Measurements from ENCODE around the gene NHSL2.

NHSL2 gene

GRCh38 chrX:72041176-72041575, 130.5 kb downstream of the NHSL2 start:
- H3K27ac ChIP-seq = no peak overlapping the region

GRCh38 chrX:72041871-72042851, 131.5 kb downstream of the NHSL2 start:
- H3K36me3 ChIP-seq (ENCODE audit: insufficient read depth) = no peaks in the 10 kb centered on the region
- no peak overlapping the region for H3K4me2 ChIP-seq
- H3K27me3 ChIP-seq (ENCODE audit: insufficient read depth, low read depth) = no peaks in the 10 kb centered on the region
- no peak overlapping the region for H3K4me3 ChIP-seq (IDR thresholded peaks at IDR 0.05; ENCODE audit: insufficient read depth, low read depth, low read length)
- no peaks in the 10 kb centered on the region for H3K4me1 ChIP-seq (ENCODE audit: low read depth, poor library complexity, severe bottlenecking)
- no peaks in the 10 kb centered on the region for H4K20me1 ChIP-seq (ENCODE audit: insufficient read depth)
- TF ChIP-seq CTCF (conservative IDR thresholded peaks at IDR 0.05; ENCODE audit: low read depth, low read length) = no peak
- no peaks in the 10 kb centered on the region for H3K79me2 ChIP-seq (ENCODE audit: insufficient read depth, low read depth)
- H3K9ac ChIP-seq = no peak overlapping the region
- no peak overlapping the region for H2AFZ ChIP-seq (ENCODE audit: low read depth)
- no peak overlapping the region for H3K27ac ChIP-seq

More at GRCh38 chrX:72041176-72041575, 130.5 kb downstream of the NHSL2 start:
- H2AFZ ChIP-seq (ENCODE audit: low read depth) = no peak overlapping the region
- no peak for TF ChIP-seq CTCF (conservative IDR thresholded peaks at IDR 0.05; ENCODE audit: low read depth, low read length)
- H3K4me1 ChIP-seq (ENCODE audit: low read depth, poor library complexity, severe bottlenecking) = no peaks in the 10 kb centered on the region
- no peak overlapping the region for H3K9ac ChIP-seq
- no peaks in the 10 kb centered on the region for H4K20me1 ChIP-seq (ENCODE audit: insufficient read depth)
- H3K36me3 ChIP-seq (ENCODE audit: insufficient read depth) = no peaks in the 10 kb centered on the region
- no peaks in the 10 kb centered on the region for H3K79me2 ChIP-seq (ENCODE audit: insufficient read depth, low read depth)
- no peaks in the 10 kb centered on the region for H3K27me3 ChIP-seq (ENCODE audit: insufficient read depth, low read depth)
- no peak overlapping the region for H3K4me2 ChIP-seq
- H3K4me3 ChIP-seq (IDR thresholded peaks at IDR 0.05; ENCODE audit: insufficient read depth, low read depth, low read length) = no peak overlapping the region

- H3K36me3 ChIP-seq (ENCODE audit: insufficient read depth) = no peaks in the 10 kb centered on the region
- no peak for TF ChIP-seq CTCF (conservative IDR thresholded peaks at IDR 0.05; ENCODE audit: low read depth, low read length)
- no peak overlapping the region for H3K9ac ChIP-seq
- no peak overlapping the region for H3K4me3 ChIP-seq (IDR thresholded peaks at IDR 0.05; ENCODE audit: insufficient read depth, low read depth, low read length)
- no peaks in the 10 kb centered on the region for H4K20me1 ChIP-seq (ENCODE audit: insufficient read depth)
- no peak overlapping the region for H3K4me2 ChIP-seq
- H2AFZ ChIP-seq (ENCODE audit: low read depth) = no peak overlapping the region
- H3K27me3 ChIP-seq (ENCODE audit: insufficient read depth, low read depth) = no peaks in the 10 kb centered on the region
- no peaks in the 10 kb centered on the region for H3K79me2 ChIP-seq (ENCODE audit: insufficient read depth, low read depth)
- H3K4me1 ChIP-seq (ENCODE audit: low read depth, poor library complexity, severe bottlenecking) = no peaks in the 10 kb centered on the region
- H3K27ac ChIP-seq = no peak overlapping the region
These were observed 132.2 kb downstream of the NHSL2 start for GRCh38 chrX:72042852-72043248.

- Histone ChIP-seq H3K27me3 (ENCODE audit: insufficient read depth, low read depth) (no peaks in the 10 kb centered on the region), H3K36me3 (ENCODE audit: insufficient read depth) (no peaks in the 10 kb centered on the region), H3K27ac (no peak overlapping the region)
These were observed 133.0 kb downstream of the NHSL2 start for GRCh38 chrX:72043636-72044035.

More at GRCh38 chrX:72043636-72044035, 133.0 kb downstream of the NHSL2 start:
- H3K79me2 ChIP-seq (ENCODE audit: insufficient read depth, low read depth) = no peaks in the 10 kb centered on the region
- no peaks in the 10 kb centered on the region for H4K20me1 ChIP-seq (ENCODE audit: insufficient read depth)
- TF ChIP-seq CTCF (conservative IDR thresholded peaks at IDR 0.05; ENCODE audit: low read depth, low read length) = no peak
- H3K9ac ChIP-seq = no peak overlapping the region
- H3K4me3 ChIP-seq (IDR thresholded peaks at IDR 0.05; ENCODE audit: insufficient read depth, low read depth, low read length) = no peak overlapping the region
- H3K4me1 ChIP-seq (ENCODE audit: low read depth, poor library complexity, severe bottlenecking) = no peaks in the 10 kb centered on the region
- no peak overlapping the region for H3K4me2 ChIP-seq
- H2AFZ ChIP-seq (ENCODE audit: low read depth) = no peak overlapping the region

Measured in KMS-11 (cell line).